Sigmoid colon (tissue), 4 donors: ENCODE data around the gene EPB41L3.

ENCODE experiments used
- CTCF ChIP-seq, 4 experiments: fragments of 450-650 bp in 3 of 4; fragments of 200-600 bp in 1 of 4; IDR thresholded peaks; one replicate each; pipeline ENCODE4 v1.5.1; 2016 to 2019; ENCODE audit warnings: antibody characterized with exemption in 4 of 4, mild to moderate bottlenecking in 3 of 4, moderate library complexity in 2 of 4
- EP300 ChIP-seq, 4 donors: sonication (generic); formaldehyde crosslinking; IDR thresholded peaks; one replicate each; pipeline ENCODE4 v1.6.1; 2017; ENCODE audit warnings: antibody characterized with exemption in 4 of 4
- POLR2A ChIP-seq, 2 donors: fragments of 450-650 bp; IDR thresholded peaks; one replicate each; pipeline ENCODE4 v1.6.1; 2016; ENCODE audit warnings: antibody characterized with exemption in 2 of 2, mild to moderate bottlenecking in 2 of 2, moderate library complexity in 2 of 2
- POLR2AphosphoS5 ChIP-seq, 4 donors: sonication (generic); formaldehyde crosslinking; IDR thresholded peaks; one replicate each; pipeline ENCODE4 v1.6.1; 2017; ENCODE audit warnings: antibody characterized with exemption in 4 of 4

GRCh38 chr18:5529471-5529870 lies 14.3 kb downstream of the EPB41L3 start:
- TF ChIP-seq POLR2A (IDR thresholded peaks at IDR 0.05) (no peak), CTCF (IDR thresholded peaks at IDR 0.05) (no peak), POLR2AphosphoS5 (IDR thresholded peaks at IDR 0.05) (no peak), EP300 (IDR thresholded peaks at IDR 0.05) (no peak)
